GM12874 (cell line): ENCODE results near the gene FGD4.

ENCODE experiments used
- TF ChIP-seq, protein P1 (sequence below): IDR thresholded peaks from 2 replicates; pipeline ENCODE4 v1.5.1; 2011; ENCODE audit warnings: low read depth, mild to moderate bottlenecking, control low read depth, low read length, moderate library complexity; ENCODE audit not compliant: insufficient read depth

Gene FGD4

DNA sequence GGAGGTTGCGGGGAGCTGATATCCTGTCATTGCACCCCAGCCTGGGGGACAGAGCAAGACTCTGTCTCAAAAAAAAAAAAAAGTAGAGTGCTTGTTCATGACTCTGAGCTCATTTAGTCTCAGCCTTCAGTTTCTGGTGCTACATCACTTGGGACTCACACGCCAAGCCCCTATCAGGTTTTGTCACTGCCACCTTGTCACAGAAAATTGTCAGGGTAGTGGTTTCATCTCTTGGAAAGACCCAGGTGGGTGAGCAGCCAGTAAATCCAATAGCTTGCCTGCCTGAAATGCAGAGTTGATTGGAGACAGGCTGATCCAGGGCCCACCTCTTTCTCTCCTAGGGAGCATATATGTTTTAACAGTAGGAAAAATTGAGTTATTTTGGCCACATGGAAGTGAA lies 113.0 kb downstream of the FGD4 start:
- TF ChIP-seq, protein P1, sequence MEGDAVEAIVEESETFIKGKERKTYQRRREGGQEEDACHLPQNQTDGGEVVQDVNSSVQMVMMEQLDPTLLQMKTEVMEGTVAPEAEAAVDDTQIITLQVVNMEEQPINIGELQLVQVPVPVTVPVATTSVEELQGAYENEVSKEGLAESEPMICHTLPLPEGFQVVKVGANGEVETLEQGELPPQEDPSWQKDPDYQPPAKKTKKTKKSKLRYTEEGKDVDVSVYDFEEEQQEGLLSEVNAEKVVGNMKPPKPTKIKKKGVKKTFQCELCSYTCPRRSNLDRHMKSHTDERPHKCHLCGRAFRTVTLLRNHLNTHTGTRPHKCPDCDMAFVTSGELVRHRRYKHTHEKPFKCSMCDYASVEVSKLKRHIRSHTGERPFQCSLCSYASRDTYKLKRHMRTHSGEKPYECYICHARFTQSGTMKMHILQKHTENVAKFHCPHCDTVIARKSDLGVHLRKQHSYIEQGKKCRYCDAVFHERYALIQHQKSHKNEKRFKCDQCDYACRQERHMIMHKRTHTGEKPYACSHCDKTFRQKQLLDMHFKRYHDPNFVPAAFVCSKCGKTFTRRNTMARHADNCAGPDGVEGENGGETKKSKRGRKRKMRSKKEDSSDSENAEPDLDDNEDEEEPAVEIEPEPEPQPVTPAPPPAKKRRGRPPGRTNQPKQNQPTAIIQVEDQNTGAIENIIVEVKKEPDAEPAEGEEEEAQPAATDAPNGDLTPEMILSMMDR = no peak

DNA sequence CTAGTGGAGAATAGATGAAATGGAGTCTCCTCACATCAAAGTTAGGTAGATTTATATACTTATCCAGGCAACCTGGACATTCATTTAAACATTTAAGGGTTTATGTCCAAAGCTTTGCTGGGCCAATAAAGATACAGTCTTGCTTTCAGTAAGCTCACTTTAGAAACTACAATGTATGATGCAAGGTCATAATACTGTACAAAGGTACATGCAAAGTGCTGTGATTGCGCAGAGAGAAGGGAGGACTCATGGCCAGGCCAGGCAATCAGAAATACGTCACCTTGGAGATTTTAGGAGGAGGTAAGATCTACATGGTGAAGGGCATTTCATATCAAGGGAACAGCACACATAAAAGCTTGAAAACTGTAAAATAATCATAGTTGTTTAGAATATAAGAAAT lies 113.6 kb downstream of the FGD4 start:
- TF ChIP-seq, protein P1 = no peak

DNA sequence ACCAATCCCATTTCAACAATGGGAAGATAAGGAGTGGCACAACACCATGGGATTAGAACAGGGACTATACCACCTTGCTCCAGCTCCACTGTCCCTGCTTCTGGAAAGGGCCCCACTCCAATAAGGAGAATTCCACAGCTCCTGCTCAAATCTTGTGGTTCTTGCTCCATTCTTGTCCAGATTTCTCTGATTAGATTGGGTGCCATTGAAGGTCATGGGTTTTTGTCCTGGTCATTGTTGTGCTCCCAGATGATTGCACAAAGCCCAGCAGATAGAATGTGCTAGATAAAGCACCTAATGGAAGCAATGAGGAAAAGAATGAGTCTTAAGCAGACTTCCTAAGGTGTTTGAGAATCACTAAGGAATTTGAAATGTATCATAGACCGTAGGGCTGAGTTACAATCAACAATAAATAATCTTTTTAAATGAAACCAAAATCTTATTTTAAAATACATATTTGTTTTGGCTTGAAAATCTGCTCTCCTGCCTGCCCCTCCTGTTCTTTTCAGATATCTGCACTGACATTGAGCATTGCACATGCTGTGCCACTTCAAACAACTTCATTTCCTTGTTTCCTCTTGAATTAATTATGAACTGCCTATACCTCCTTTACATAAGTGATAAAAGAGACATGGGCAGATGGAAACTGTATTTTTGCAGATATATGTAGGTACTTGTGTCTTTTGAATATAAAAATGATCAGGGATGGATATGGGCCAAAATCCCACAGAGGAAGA lies 115.9 kb downstream of the FGD4 start:
- TF ChIP-seq, protein P1 = no peak

DNA sequence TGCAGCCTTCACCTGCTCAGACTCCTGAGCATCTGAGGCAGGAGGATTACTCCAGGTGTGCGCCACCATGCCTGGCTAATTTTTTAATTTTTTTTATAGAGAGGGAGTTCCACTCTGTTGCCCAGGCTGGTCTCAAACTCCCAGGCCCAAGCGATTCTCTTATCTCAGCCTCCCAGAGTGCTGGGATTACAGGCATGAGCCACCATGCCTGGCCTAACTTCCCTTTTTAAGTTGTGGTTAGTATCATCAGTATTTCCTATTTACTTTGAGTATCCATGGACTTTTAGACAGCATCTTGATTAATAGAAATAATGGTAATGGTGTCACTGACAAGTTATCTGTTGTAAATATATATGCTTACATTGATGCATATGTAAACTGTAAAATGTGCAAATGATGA lies 116.9 kb downstream of the FGD4 start:
- TF ChIP-seq, protein P1 = no peak

DNA sequence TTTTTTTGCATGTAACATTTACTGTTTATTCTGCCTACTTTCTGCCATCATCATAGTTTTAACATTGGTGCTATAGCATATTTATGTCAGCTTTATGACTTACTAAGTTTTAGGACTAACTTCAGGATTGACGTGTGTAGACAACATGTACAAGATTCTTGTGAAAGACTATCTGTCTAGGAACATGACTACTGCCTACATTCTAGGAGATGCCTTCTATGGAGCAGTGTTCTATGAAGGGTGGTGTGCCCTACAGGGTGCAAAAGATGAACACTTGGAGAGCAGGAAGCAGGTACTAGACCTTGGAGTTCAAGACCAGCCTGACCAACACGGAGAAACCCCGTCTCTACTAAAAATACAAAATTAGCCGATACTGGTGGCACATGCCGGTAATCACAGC lies 118.6 kb downstream of the FGD4 start:
- TF ChIP-seq, protein P1 = no peak

DNA sequence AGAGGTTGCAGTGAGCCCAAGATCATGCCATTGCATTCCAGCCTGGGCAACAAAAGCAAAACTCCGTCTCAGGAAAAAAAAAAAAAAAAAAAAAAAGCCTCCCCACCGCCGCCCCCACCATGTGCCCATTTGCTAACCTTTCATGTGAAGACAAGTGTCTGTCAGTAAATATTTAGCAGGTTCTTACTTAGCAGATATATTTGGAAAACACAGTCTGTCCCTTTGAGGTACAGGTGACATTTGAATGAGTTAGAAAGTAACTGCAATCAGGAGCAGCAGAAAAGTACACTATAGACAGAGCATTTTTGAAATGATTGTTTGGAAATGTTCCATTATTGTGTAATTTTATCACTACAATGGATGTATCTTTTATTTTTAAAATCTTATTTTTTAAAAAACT lies 119.7 kb downstream of the FGD4 start:
- TF ChIP-seq, protein P1 = no peak

DNA sequence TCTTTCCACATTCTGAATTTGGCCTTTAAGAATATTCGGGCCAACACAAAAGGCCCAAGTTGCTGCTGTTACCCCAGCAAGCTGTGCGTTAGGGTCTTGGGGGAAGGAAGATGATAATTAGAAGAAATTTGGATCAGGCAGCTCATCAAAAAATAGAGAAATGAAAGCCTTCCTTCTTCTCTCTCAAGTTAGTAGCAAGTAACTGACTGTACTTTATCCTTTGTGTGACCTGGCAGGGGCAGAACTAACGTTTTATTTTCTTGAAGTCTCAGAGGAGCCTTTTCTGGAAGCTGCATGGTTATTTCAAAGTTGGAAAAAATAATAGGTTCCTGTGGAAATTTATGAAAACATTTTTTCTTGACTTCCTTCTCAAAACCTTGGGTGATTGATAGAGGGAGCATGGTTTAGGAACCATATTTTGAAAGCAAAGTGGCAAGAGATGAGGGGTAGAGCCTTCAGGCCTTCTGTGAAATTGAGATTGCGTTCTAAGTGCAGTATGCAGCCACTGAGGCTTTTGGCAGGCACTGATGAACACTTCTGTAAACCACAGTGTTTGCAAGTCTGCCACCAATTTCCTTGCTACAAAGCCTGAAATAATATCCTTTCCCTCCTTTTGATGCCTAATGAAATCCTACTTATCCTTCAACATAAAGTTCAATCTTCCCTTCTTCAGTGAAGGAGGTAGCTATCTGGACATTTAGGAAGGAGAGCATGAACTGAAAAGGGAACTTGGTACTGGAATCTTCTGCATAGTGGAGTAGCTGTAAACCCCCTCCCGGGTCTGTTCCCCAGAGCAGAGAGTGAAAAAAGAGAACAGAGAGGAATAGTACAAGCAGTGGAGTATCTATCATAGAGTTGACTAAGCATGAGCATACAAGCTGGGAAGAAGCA lies 123.2 kb downstream of the FGD4 start:
- TF ChIP-seq, protein P1 = no peak
